Daoy (cell line): ENCODE results near the gene MAP3K21. TPM values are rescaled to one million over a fixed set of nuclear protein-coding genes. Genes with fewer than 3 reads are reported as not detected.
A peak's percentile ranks its signal among the peaks of the same experiment; 100 is the strongest.

ENCODE experiments used
- DNase-seq: peaks from one replicate; pipeline ENCODE4 v3.0.0-alpha.2; 2015; ENCODE audit warnings: low read depth
- total RNA-seq: library from RNA; depleted of rRNA; stranded (reverse); fragments of >200 nt; shearing (Covaris generic); gene quantifications from 2 replicates; pipeline ENCODE4 v1.2.3, GENCODE V29; 2014

Gene MAP3K21
- total RNA-seq, 1 experiment from 2014 or later = 2.7 TPM

GRCh38 chr1:233359431-233359830 is 31.9 kb downstream of the MAP3K21 start:
- DNase-seq = no peak

DNA sequence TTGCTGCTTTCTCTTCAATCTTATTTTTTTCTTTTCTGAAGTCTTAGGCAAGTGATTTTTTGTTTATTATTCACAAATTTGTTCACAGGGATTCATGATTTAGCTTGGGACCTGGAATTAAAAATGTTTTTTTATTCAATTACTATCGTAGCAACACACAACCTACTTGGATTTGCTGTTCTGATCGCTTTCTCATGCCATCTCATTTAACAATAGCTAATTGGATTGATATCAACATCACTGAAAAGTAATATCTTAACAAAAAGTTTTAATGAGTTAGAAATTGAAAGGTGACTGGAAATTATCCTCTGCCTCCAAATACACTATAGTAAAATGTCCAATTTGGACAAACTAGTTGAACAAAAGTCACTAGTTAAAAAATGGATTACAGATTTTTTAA is 32.4 kb downstream of the MAP3K21 start:
- DNase-seq = no peak

DNA sequence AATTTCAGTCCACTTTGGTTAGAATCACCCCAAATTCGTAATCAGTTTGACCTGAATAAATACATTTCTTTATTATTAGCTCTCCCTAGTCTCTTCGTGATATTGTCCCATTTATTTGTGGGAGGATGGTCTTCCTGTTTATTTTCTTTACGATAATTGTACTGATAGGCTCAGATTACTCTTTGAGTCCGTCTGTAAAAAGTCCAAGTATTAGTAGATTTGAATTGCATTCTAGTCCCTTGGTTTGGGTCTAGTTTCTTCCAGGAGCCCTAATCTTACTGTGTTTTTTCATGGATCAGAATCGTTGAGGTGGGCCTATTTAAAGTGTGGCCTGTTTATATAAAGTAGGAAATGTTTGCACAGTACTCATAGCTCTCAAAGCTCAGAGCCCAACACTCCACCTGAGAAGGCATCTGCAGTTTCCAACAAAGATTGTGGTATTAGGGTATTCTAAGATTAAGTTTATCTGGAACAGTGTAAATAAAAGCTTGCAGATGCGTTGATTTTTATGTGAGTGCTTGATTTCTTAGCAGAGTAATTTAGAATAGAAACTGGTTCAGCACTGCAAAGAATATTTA is 33.1 kb downstream of the MAP3K21 start:
- DNase-seq = no peak

DNA sequence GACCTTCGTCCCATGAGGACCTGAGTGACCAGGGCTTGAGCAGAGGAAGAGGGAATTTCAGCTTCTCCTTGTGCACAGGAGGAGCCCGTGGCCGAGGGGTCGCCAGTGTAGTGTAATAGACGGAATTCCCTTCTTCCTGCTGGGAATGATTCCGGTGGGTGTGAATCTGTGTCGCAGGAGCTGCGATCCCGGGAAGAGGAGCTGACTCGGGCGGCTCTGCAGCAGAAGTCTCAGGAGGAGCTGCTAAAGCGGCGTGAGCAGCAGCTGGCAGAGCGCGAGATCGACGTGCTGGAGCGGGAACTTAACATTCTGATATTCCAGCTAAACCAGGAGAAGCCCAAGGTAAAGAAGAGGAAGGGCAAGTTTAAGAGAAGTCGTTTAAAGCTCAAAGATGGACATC is 34.4 kb downstream of the MAP3K21 start:
- no peak for DNase-seq

DNA sequence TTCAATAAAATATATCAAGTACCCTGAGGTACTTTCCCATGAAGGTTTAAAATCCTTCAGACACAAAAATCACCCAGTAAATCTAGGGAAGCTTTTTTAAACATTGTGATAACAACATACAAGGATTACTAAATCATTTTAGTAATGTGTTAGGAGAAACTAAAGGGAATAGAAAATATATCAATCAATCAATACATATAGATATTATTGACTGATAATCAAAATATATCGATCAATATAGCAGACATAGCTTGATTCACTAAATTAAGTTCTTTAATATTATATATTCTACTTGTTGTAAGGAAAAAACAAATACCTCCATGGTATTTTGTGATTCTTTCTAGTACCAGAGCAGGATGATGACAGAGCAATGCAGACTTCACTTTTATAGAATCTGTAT is 35.2 kb downstream of the MAP3K21 start:
- DNase-seq = no peak

DNA sequence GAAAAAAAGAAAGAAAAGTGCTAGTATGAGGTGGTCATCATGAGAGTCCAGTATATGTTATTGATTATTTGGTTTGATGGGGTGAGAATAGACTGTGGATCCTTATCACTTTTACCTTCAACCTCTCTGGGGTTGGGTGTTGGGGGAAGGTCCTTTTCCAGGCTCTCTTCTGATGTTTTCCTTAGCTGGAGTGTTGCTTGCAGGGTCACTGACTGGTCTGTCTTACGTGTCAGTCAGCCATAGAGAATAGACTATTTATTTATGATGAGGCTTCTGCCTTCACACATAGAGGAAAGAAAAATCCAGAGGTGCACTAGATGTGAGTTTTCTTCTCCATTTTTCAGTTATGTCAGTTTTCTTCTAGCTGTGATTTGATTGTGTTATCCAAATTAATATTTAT is 36.5 kb downstream of the MAP3K21 start:
- no peak for DNase-seq

DNA sequence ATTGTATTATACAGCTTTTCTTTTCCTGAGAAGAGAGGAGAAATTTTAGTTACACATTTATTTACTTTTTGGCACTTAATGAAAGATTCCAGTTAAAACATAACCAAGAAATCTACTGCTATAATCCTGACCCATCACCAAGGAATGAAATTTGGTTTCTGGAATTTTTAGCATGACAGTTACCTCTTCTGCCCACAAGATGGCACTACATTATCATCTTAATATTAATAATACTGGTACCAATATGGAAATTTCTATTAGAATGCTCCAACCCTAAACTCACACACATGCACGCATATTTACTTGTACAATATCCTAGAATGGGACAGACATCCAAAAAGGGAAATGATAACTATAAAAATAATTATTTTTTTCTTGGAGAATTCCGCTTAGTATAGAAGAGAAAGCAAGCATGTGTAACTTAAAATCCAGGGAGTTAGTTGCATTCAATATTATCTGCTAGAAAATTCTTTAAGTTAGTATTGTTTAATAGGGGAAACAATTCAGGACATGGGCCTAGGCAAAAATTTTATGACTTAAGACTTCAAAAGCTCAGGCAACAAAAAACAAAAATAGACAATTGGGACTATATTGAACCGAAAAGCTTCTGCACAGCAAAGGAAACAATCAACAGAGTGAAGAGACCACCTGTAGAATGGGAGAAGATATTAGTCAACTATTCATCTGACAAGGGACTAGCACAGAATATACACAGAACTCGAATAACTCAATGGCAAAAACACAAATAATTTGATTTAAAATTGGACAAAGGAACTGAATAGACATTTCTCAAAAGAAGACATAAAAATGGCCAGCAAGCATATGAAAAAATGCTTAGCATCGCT is 37.4 kb downstream of the MAP3K21 start:
- no peak for DNase-seq

DNA sequence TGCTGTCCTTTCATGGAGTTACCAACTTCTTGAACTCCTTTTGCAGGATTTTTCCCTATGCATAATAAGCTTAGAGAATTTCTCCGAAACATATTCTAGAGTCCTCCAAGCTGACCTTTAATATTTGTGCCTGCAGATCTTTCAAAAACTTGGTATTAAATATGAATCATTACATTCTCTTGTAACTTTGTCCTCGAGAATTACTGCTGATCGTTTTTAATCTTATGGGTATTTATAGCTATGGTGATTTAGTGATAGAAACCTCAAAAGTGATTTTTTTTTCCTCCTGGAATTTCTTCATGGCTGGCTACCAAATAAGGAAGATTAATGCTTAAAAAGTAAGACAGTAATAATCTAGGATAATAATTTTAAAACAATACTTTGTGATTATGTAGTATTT is 39.1 kb downstream of the MAP3K21 start:
- no peak for DNase-seq

DNA sequence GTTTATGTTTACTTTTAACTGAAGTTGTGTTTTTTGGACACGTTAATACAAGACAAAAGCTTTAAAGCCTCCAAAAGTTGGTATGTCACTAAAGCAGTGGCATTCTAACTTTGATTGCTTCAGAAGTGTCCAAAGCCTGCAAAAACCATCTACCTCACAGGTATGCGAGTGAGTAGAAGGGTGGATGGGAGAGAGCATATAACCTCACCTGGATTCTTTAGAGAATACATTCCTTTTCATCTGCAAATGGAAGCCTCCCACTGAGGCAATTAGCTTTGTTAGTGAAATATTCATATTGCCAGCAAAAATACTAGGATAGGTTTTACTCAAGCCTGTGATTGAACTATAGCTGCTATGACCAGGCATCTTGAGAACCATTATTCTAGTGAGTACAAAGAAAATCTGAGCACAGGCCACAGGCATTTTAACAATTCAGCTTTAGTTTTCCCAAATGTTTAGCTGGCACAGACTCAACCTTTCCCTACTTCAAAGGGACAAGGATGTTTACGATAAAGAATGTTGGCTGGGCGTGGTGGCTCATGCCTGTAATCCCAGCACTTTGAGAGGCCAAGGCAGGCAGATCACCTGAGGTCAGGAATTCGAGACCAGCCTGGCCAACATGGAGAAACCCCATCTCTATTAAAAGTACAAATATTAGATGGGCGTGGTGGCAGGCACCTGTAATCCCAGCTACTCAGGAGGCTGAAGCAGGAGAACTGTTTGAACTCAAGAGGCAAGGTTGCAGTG is 39.7 kb downstream of the MAP3K21 start:
- DNase-seq = peak; percentile 28

- DNase-seq = no peak
Measured at GRCh38 chr1:233368106-233368788, 40.7 kb downstream of the MAP3K21 start.

GRCh38 chr1:233368789-233369130 is 41.2 kb downstream of the MAP3K21 start:
- DNase-seq = no peak

GRCh38 chr1:233372218-233373120 is 44.9 kb downstream of the MAP3K21 start:
- no peak for DNase-seq

- no peak for DNase-seq
Measured at GRCh38 chr1:233373226-233373625, 45.7 kb downstream of the MAP3K21 start.

GRCh38 chr1:233375653-233376052 is 48.1 kb downstream of the MAP3K21 start:
- DNase-seq = no peak

GRCh38 chr1:233376382-233377110 is 49.0 kb downstream of the MAP3K21 start:
- DNase-seq = no peak

- DNase-seq = no peak
Measured at GRCh38 chr1:233379869-233380438, 52.4 kb downstream of the MAP3K21 start.

DNA sequence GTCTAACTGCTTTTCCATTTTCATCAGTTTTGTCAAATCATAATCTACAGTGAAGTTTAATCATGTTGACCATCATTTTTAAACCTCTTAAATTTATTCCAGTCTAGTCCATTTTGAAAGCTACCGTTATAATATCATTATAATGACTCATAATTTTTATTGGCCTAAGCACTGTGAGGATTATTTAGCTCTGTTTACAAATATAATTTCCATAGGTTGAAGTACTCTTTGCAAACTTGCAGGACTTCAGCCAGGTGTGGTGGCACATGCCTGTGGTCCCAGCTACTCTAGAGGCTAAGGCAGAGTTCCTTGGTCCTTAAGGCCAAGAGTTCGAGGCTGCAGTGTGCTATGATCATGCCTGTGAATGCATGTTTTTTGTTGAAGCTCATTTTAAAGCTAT is 54.3 kb downstream of the MAP3K21 start:
- no peak for DNase-seq

GRCh38 chr1:233383984-233384383 is 56.5 kb downstream of the MAP3K21 start:
- no peak for DNase-seq

- DNase-seq = no peak
Measured at GRCh38 chr1:233386336-233386735, 58.8 kb downstream of the MAP3K21 start.

DNA sequence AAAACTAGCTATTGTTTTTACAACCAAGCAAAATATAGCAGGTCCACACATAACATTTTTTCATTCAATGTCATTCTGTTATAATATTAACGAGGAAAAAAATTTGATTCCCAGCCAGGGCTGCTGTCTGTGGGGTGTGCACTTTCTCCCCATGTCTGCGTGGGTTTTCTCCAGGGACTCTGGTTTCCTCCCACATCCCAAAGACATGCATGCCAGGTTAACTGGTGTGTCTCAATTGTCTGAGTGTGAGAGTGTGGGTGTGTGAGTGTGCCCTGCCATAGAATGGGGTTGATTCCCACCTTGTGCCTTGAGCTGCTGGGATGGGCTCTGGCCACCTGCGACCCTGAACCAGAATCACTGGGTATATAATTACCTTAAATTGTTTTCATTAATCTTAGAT is 60.1 kb downstream of the MAP3K21 start:
- no peak for DNase-seq
